ENCODE results near the gene EIF3F. TPM values are rescaled to one million over a fixed set of nuclear protein-coding genes. Genes with fewer than 3 reads are reported as not detected.

Gene EIF3F
- total and polyA plus RNA-seq, 2 of the 13 experiments (the other 11 are each of a cell fraction or from before 2014, with no cell fraction given) = 109 to 191 TPM

DNA sequence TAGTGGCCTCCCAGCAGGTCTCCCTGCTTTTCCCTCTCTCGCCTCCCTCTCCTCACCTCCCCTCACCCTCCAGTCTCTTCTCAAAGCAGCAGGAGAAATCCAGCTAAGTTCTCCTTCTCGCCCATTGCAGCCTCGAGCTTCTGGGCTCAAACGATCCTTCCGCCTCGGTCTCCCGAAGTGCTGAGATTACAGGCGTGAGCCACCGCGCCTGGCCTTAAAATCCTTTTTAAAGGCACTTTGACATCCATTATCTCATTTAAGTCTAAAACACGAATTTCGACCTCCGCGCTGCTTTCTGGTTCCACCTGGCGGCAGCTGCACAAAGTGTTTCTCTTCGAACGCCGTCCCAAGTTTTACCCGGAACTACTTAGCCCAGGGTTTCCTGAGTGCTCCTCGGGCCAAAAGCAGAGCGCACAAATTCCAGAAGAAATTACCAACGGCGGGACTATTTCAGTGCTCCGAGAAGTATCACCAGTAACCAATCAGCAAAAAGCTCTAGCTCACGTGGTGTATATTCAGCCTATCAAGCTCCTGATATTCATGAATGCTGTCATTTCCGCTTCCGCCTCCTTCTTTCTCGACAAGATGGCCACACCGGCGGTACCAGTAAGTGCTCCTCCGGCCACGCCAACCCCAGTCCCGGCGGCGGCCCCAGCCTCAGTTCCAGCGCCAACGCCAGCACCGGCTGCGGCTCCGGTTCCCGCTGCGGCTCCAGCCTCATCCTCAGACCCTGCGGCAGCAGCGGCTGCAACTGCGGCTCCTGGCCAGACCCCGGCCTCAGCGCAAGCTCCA lies at the start of gene EIF3F (continued):
- TF ChIP-seq ZFP36L2 (CRISPR knock-in tag; IDR thresholded peaks at IDR 0.05) (no peak), ZFP37 (CRISPR knock-in tag; IDR thresholded peaks at IDR 0.05; ENCODE audit: borderline replicate concordance) (peak; percentile 44; the same call in 1 of the 2 replicates), NR2C2 (CRISPR knock-in tag; IDR thresholded peaks at IDR 0.05; ENCODE audit: borderline replicate concordance) (peak; percentile 93), NFIB (CRISPR knock-in tag; IDR thresholded peaks at IDR 0.05; ENCODE audit: borderline replicate concordance) (no peak), ZNF572 (CRISPR knock-in tag; IDR thresholded peaks at IDR 0.05) (no peak), TBL1XR1 (IDR thresholded peaks at IDR 0.05; ENCODE audit: borderline replicate concordance, low read length, partially characterized antibody) (peak; percentile 85), ZSCAN29 (CRISPR knock-in tag; conservative IDR thresholded peaks at IDR 0.05) (peak; percentile 51; the same call in 1 of the 2 replicates), SMAD3 (CRISPR knock-in tag; IDR thresholded peaks at IDR 0.05) (peak; percentile 89), ZNF703 (CRISPR knock-in tag; IDR thresholded peaks at IDR 0.05; ENCODE audit: borderline replicate concordance) (0 out of 2 replicates have a peak, but pooled peaks have one; percentile 29), ERF (CRISPR knock-in tag; IDR thresholded peaks at IDR 0.05) (peak; percentile 67), ZNF17 (CRISPR knock-in tag; IDR thresholded peaks at IDR 0.05) (no peak), MBD4 (IDR thresholded peaks at IDR 0.05; ENCODE audit: borderline replicate concordance, low read length) (no peak)
- TF ChIP-seq, protein P1, sequence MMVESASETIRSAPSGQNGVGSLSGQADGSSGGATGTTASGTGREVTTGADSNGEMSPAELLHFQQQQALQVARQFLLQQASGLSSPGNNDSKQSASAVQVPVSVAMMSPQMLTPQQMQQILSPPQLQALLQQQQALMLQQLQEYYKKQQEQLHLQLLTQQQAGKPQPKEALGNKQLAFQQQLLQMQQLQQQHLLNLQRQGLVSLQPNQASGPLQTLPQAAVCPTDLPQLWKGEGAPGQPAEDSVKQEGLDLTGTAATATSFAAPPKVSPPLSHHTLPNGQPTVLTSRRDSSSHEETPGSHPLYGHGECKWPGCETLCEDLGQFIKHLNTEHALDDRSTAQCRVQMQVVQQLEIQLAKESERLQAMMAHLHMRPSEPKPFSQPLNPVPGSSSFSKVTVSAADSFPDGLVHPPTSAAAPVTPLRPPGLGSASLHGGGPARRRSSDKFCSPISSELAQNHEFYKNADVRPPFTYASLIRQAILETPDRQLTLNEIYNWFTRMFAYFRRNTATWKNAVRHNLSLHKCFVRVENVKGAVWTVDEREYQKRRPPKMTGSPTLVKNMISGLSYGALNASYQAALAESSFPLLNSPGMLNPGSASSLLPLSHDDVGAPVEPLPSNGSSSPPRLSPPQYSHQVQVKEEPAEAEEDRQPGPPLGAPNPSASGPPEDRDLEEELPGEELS (CRISPR knock-in tag; IDR thresholded peaks at IDR 0.05) = peak; percentile 63
- TF ChIP-seq, protein P2, sequence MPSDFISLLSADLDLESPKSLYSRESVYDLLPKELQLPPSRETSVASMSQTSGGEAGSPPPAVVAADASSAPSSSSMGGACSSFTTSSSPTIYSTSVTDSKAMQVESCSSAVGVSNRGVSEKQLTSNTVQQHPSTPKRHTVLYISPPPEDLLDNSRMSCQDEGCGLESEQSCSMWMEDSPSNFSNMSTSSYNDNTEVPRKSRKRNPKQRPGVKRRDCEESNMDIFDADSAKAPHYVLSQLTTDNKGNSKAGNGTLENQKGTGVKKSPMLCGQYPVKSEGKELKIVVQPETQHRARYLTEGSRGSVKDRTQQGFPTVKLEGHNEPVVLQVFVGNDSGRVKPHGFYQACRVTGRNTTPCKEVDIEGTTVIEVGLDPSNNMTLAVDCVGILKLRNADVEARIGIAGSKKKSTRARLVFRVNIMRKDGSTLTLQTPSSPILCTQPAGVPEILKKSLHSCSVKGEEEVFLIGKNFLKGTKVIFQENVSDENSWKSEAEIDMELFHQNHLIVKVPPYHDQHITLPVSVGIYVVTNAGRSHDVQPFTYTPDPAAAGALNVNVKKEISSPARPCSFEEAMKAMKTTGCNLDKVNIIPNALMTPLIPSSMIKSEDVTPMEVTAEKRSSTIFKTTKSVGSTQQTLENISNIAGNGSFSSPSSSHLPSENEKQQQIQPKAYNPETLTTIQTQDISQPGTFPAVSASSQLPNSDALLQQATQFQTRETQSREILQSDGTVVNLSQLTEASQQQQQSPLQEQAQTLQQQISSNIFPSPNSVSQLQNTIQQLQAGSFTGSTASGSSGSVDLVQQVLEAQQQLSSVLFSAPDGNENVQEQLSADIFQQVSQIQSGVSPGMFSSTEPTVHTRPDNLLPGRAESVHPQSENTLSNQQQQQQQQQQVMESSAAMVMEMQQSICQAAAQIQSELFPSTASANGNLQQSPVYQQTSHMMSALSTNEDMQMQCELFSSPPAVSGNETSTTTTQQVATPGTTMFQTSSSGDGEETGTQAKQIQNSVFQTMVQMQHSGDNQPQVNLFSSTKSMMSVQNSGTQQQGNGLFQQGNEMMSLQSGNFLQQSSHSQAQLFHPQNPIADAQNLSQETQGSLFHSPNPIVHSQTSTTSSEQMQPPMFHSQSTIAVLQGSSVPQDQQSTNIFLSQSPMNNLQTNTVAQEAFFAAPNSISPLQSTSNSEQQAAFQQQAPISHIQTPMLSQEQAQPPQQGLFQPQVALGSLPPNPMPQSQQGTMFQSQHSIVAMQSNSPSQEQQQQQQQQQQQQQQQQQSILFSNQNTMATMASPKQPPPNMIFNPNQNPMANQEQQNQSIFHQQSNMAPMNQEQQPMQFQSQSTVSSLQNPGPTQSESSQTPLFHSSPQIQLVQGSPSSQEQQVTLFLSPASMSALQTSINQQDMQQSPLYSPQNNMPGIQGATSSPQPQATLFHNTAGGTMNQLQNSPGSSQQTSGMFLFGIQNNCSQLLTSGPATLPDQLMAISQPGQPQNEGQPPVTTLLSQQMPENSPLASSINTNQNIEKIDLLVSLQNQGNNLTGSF (CRISPR knock-in tag; IDR thresholded peaks at IDR 0.05) = peak; percentile 79; the same call in 1 of the 2 replicates
- TF ChIP-seq, protein P3, sequence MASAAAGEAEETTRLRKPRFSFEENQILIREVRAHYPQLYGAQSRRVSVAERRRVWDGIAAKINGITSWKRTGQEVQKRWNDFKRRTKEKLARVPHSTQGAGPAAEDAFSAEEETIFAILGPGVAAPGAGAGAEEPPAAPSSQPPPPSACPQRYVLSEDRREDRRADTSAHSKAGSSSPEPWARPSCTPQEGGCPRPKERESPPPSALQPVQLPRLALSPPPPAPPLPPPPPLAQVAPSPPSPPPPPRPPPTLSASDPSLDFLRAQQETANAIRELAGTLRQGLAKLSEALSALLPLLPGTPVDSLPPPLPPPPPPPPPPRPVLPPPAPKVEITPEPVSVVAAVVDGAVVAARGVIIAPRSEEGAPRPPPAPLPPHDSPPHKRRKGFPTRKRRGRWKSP (CRISPR knock-in tag; IDR thresholded peaks at IDR 0.05) = peak; percentile 49; the same call in 1 of the 2 replicates
- TF ChIP-seq, protein P4, sequence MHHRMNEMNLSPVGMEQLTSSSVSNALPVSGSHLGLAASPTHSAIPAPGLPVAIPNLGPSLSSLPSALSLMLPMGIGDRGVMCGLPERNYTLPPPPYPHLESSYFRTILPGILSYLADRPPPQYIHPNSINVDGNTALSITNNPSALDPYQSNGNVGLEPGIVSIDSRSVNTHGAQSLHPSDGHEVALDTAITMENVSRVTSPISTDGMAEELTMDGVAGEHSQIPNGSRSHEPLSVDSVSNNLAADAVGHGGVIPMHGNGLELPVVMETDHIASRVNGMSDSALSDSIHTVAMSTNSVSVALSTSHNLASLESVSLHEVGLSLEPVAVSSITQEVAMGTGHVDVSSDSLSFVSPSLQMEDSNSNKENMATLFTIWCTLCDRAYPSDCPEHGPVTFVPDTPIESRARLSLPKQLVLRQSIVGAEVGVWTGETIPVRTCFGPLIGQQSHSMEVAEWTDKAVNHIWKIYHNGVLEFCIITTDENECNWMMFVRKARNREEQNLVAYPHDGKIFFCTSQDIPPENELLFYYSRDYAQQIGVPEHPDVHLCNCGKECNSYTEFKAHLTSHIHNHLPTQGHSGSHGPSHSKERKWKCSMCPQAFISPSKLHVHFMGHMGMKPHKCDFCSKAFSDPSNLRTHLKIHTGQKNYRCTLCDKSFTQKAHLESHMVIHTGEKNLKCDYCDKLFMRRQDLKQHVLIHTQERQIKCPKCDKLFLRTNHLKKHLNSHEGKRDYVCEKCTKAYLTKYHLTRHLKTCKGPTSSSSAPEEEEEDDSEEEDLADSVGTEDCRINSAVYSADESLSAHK (CRISPR knock-in tag; IDR thresholded peaks at IDR 0.05; ENCODE audit: borderline replicate concordance) = no peak
- TF ChIP-seq, protein P5, sequence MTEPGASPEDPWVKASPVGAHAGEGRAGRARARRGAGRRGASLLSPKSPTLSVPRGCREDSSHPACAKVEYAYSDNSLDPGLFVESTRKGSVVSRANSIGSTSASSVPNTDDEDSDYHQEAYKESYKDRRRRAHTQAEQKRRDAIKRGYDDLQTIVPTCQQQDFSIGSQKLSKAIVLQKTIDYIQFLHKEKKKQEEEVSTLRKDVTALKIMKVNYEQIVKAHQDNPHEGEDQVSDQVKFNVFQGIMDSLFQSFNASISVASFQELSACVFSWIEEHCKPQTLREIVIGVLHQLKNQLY (CRISPR knock-in tag; IDR thresholded peaks at IDR 0.05) = no peak

All from HepG2 (cell line).